GM19328 (cell line): Measurements from ENCODE around the gene SLC13A1.
"Not testable (repeated sequence)": the region's sequence is repeated elsewhere in the genome, so short reads cannot be mapped to it uniquely, and the experiment has no call there.

Experiments
- ATAC-seq: cut with Tn5 transposase; IDR thresholded peaks from one replicate; pipeline ENCODE4 v1.9.1; 2021; ENCODE audit warnings: mild to moderate bottlenecking, moderate library complexity; ENCODE audit not compliant: unreplicated experiment

Gene SLC13A1

GRCh38 chr7:123199883-123200282 is at the start of gene SLC13A1:
TSS of gene SLC13A1 (minus strand) at chr7:123199969. CDS start at chr7:123199946, 23 bp downstream.
- no peak for ATAC-seq

- ATAC-seq = no peak
These were observed 45.0 kb upstream of the SLC13A1 start for GRCh38 chr7:123244768-123245167.

- no peak for ATAC-seq
These were observed 42.8 kb upstream of the SLC13A1 start for GRCh38 chr7:123242467-123243092.

- no peak for ATAC-seq
These were observed 42.0 kb upstream of the SLC13A1 start for GRCh38 chr7:123241809-123242208.

GRCh38 chr7:123231021-123232000 is 31.5 kb upstream of the SLC13A1 start:
- ATAC-seq = no peak

GRCh38 chr7:123230603-123231002 is 30.8 kb upstream of the SLC13A1 start:
- ATAC-seq = no peak

GRCh38 chr7:123230147-123230546 is 30.4 kb upstream of the SLC13A1 start:
- no peak for ATAC-seq

GRCh38 chr7:123229426-123229825 is 29.7 kb upstream of the SLC13A1 start:
- no peak for ATAC-seq

- ATAC-seq = not testable (repeated sequence)
These were observed 27.9 kb upstream of the SLC13A1 start for GRCh38 chr7:123227666-123228065.

- ATAC-seq = no peak
These were observed 20.6 kb upstream of the SLC13A1 start for GRCh38 chr7:123220396-123220795.

- ATAC-seq = no peak
These were observed 19.1 kb upstream of the SLC13A1 start for GRCh38 chr7:123218866-123219265.

- no peak for ATAC-seq
These were observed 17.1 kb upstream of the SLC13A1 start for GRCh38 chr7:123216825-123217224.

GRCh38 chr7:123215350-123215749 is 15.6 kb upstream of the SLC13A1 start:
- no peak for ATAC-seq

GRCh38 chr7:123211545-123211944 is 11.8 kb upstream of the SLC13A1 start:
- ATAC-seq = no peak

GRCh38 chr7:123210986-123211385 is 11.2 kb upstream of the SLC13A1 start:
- ATAC-seq = no peak

GRCh38 chr7:123209786-123210185 is 10.0 kb upstream of the SLC13A1 start:
- ATAC-seq = no peak

- ATAC-seq = no peak
These were observed 9.0 kb upstream of the SLC13A1 start for GRCh38 chr7:123208793-123209192.

- no peak for ATAC-seq
These were observed 4.6 kb upstream of the SLC13A1 start for GRCh38 chr7:123204206-123204835.

GRCh38 chr7:123201901-123202300 is 2.1 kb upstream of the SLC13A1 start:
- no peak for ATAC-seq

GRCh38 chr7:123198668-123199652 is 809 bp downstream of the SLC13A1 start:
- no peak for ATAC-seq
